Pancreas (tissue), 10 donors: ENCODE measurements around the gene ARID3B. TPM values are rescaled to one million over a fixed set of nuclear protein-coding genes. Genes with fewer than 3 reads are reported as not detected.

ENCODE experiments used
- ATAC-seq, 4 donors: fragments of 200-7000 bp; cut with Tn5 transposase; one replicate each; pipeline versions ENCODE4 v1.8.0 to v1.9.1; 2020; ENCODE audit warnings: mild to moderate bottlenecking in 4 of 4, moderate library complexity in 4 of 4
- DNase-seq, 6 donors: peaks; one replicate each; pipeline ENCODE4 v3.0.0-alpha.2; 2020
- FAIRE-seq: peaks from 2 replicates; lab custom pipeline; 2012; peaks lifted over from hg19 to GRCh38; lab: Jason Lieb, UNC
- H3K27ac ChIP-seq, 4 donors: fragments of 200-600 bp; sonication (generic); 1 replicate in 3 of 4; 2 replicates in 1 of 4; pipeline versions ENCODE4 v1.5.0 to v1.8.0; 2020
- H3K27me3 ChIP-seq, 4 donors: fragments of 200-600 bp; one replicate each; pipeline ENCODE4 v1.8.0; 2021
- H3K36me3 ChIP-seq, 3 donors: fragments of 200-600 bp; sonication (generic) in 1 of 3; one replicate each; pipeline versions ENCODE4 v1.5.0 to v1.8.0; 2020 to 2021
- H3K4me1 ChIP-seq, 3 donors: fragments of 200-600 bp; one replicate each; pipeline ENCODE4 v1.8.0; 2021
- H3K4me3 ChIP-seq, 4 donors: fragments of 200-600 bp; sonication (generic) in 2 of 4; one replicate each; pipeline versions ENCODE4 v1.5.0 to v1.8.0; 2020 to 2021
- H3K9me3 ChIP-seq, 4 donors: fragments of 200-600 bp; one replicate each; pipeline ENCODE4 v1.8.0; 2021
- WGBS, 2 donors: extraction: QIAGEN DNeasy Blood & Tissue Kit; methylation state at CpG; one replicate each; pipeline ENCODE4 v1.1.7; 2013; 5-methylcytosine and 5-hydroxymethylcytosine counted together
- intact Hi-C, 3 donors: fragments of 100-400 bp; cut with DNase I; formaldehyde crosslinking; loops; one replicate each; pipeline versions ENCODE4 v1.11.1 to v1.14.2; 2022
- polyA plus RNA-seq, 2 donors: library from polyadenylated mRNA; stranded (reverse); fragments of 200-250 nt; gene quantifications; one replicate each; pipeline ENCODE4 v1.2.3, GENCODE V29; 2013
- total RNA-seq, 6 donors: library from RNA; stranded (reverse); fragmentation: NEBNext Ultra II Directional in 4 of 6; extraction: Animal tissue kit (Norgen Biotek cat#: 25700) in 4 of 6; gene quantifications; one replicate each; pipeline versions ENCODE4 v1.2.1 to v1.2.4, GENCODE V29; 2021 to 2023
- TF ChIP-seq, protein P1 (sequence below), 4 donors: fragments of 200-600 bp; sonication (generic) in 3 of 4; IDR thresholded peaks; one replicate each; pipeline versions ENCODE4 v1.5.0 to v1.8.0; 2021; ENCODE audit warnings: antibody characterized with exemption in 4 of 4
- donor health status: healthy with polysubstance abuse.
- donor health status: DM: no; HTN: no; CAD: no; lungs with moderate emphysema.
- donor health status: DM: no; HTN: no; CAD: no.
- donor health status: control.
- donor health status: control.
- donor health status: Bipolar disorder and iron deficiency.
- donor health status: DM: yes; HTN: yes; CAD: no.
- donor health status: DM: no; HTN: no; CAD: no.
- donor health status: DM: no; HTN: no; CAD: no.
- donor health status: DM: yes; HTN: yes; CAD: no.

The ARID3B gene
- total and polyA plus RNA-seq, 8 donors = 2.9 to 4.8 (median 3.8) TPM

DNA sequence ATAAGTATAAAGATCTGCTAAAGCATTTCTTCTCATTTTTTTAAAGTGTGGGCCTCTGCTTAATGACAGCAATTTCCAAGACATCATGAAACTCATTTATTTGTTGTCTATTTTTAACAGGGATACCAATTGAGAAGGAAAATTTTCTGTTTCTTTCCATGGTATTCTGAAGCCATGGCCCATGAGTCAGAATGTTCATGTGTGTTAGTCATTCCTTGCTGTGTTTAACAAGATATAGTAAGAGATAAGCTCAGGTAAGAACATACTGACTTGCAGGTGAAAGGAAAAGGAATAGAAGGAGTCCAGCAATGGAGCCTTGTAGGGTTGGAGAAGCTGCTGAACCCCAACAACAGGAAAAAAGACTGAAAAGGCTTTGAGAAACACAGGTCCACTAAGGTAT lies 17.0 kb upstream of the ARID3B start:
- DNase-seq (no peak), FAIRE-seq (no peak), ATAC-seq (peak in 1 of 4 donors; percentile 28)
- no peaks in the 10 kb centered on the region for H3K27me3 ChIP-seq
- no peak overlapping the region for H3K4me3 ChIP-seq
- no peaks in the 10 kb centered on the region for H3K9me3 ChIP-seq
- intact Hi-C loops = no loop called here
- no peaks in the 10 kb centered on the region for H3K4me1 ChIP-seq
- no peak overlapping the region for H3K27ac ChIP-seq
- TF ChIP-seq, protein P1, sequence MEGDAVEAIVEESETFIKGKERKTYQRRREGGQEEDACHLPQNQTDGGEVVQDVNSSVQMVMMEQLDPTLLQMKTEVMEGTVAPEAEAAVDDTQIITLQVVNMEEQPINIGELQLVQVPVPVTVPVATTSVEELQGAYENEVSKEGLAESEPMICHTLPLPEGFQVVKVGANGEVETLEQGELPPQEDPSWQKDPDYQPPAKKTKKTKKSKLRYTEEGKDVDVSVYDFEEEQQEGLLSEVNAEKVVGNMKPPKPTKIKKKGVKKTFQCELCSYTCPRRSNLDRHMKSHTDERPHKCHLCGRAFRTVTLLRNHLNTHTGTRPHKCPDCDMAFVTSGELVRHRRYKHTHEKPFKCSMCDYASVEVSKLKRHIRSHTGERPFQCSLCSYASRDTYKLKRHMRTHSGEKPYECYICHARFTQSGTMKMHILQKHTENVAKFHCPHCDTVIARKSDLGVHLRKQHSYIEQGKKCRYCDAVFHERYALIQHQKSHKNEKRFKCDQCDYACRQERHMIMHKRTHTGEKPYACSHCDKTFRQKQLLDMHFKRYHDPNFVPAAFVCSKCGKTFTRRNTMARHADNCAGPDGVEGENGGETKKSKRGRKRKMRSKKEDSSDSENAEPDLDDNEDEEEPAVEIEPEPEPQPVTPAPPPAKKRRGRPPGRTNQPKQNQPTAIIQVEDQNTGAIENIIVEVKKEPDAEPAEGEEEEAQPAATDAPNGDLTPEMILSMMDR (IDR thresholded peaks at IDR 0.05) = peak in 1 of 4 donors; percentile 0
- no peaks in the 10 kb centered on the region for H3K36me3 ChIP-seq

DNA sequence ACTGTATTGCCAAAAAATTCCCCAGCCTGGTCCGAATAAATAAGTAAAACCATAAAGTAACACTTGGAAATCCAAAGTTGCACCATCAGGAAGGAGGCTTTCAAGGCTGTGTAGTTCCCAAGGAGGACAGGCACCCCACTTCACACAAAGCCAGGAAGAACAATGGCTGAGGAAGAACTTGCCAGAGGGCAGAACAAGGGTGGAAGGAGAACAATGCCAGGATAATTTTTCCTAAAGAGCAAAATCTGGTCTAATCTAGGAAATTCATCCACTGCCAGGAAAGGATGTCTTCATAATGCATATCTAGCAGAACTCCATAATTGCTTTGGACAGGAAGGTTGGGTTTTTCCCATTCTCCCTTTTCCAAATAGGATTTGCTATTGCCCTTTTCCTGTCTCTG lies 15.7 kb upstream of the ARID3B start:
- 7 to 11% methylated on average over 1 of the region's 1 CpG for WGBS, 2 donors
- intact Hi-C loops = no loop called here
- FAIRE-seq (no peak), ATAC-seq (no peak), DNase-seq (no peak)
- Histone ChIP-seq H3K36me3 (no peaks in the 10 kb centered on the region), H3K27ac (no peak overlapping the region), H3K9me3 (no peaks in the 10 kb centered on the region), H3K4me3 (no peak overlapping the region), H3K4me1 (no peaks in the 10 kb centered on the region), H3K27me3 (no peaks in the 10 kb centered on the region)
- TF ChIP-seq, protein P1 (IDR thresholded peaks at IDR 0.05) = no peak

- Histone ChIP-seq H3K4me3 (no peak overlapping the region), H3K27ac (no peak overlapping the region), H3K4me1 (no peaks in the 10 kb centered on the region), H3K36me3 (no peaks in the 10 kb centered on the region), H3K9me3 (no peaks in the 10 kb centered on the region), H3K27me3 (no peaks in the 10 kb centered on the region)
- intact Hi-C loops = no loop called here
- DNase-seq = no peak
- no peak for FAIRE-seq
- TF ChIP-seq, protein P1 (IDR thresholded peaks at IDR 0.05) = no peak
- WGBS, 2 donors = 76 to 85% methylated on average over 3 of the region's 3 CpGs
- no peak for ATAC-seq
These were observed 15.1 kb upstream of the ARID3B start for GRCh38 chr15:74525945-74526344.

DNA sequence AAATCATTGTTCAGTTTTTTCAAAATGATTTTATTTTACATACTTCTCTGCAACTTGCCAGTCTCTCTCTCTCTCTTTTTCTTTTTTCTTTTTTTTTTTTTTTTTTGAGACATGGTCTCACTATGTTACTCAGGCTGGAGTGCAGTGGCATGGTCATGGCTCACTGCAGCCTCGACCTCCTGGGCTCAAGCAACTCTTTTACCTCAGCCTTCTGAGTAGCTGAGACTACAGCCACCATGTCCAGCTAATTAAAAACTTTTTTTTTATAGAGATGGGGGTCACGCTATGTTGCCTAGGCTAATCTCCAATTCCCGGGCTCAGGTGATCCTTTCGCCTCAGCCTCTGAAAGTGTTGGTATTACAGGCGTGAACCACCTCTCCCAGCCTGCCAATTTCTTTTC lies 12.1 kb upstream of the ARID3B start:
- DNase-seq = no peak
- H3K9me3 ChIP-seq = no peaks in the 10 kb centered on the region

DNA sequence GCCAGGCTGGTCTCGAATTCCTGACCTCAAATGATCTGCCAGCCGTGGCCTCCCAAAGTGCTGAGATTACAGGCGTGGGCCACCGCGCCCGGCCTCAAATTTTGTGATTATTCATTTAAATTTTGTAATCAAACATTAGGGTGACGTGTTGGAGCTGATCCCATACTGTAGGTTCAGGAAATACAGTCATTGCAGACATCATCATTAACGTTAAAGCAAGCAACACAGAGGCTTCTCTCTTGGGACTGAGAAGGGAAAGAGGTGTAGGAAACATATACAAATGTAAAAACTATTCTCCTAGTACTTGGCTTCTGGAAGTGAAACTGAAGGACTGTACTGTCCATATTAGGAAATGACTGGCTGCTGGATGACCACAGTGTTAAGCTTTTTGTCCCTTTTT lies 11.1 kb upstream of the ARID3B start:
- ATAC-seq = no peak
- no peak overlapping the region for H3K27ac ChIP-seq
- 67 to 83% methylated on average over 8 of the region's 8 CpGs for WGBS, 2 donors
- no peak for FAIRE-seq
- intact Hi-C loops = no loop called here
- no peaks in the 10 kb centered on the region for H3K27me3 ChIP-seq
- no peak overlapping the region for H3K4me3 ChIP-seq
- DNase-seq = no peak
- H3K4me1 ChIP-seq = no peaks in the 10 kb centered on the region
- H3K36me3 ChIP-seq = no peaks in the 10 kb centered on the region
- TF ChIP-seq, protein P1 (IDR thresholded peaks at IDR 0.05) = no peak
- H3K9me3 ChIP-seq = no peaks in the 10 kb centered on the region

More for the DNA sequence above, 12.1 kb upstream of the ARID3B start:
- H3K36me3 ChIP-seq = no peaks in the 10 kb centered on the region
- H3K4me3 ChIP-seq = no peak overlapping the region
- FAIRE-seq (no peak), ATAC-seq (no peak)
- TF ChIP-seq, protein P1 (IDR thresholded peaks at IDR 0.05) = no peak
- no peaks in the 10 kb centered on the region for H3K27me3 ChIP-seq
- intact Hi-C loops = no loop called here
- 71 to 81% methylated on average over 5 of the region's 5 CpGs for WGBS, 2 donors
- H3K4me1 ChIP-seq = no peaks in the 10 kb centered on the region
- no peak overlapping the region for H3K27ac ChIP-seq
